Gastrocnemius medialis (tissue), 4 donors: ENCODE data around the gene SLC25A52. TPM values are rescaled to one million over a fixed set of nuclear protein-coding genes. Genes with fewer than 3 reads are reported as not detected.
A peak's percentile ranks its signal among the peaks of the same experiment; 100 is the strongest.

Experiments
- ATAC-seq, 2 donors: fragments of 150-250 bp; one replicate each; pipeline ENCODE4 v1.9.1; 2016
- DNase-seq, 2 donors: peaks; one replicate each; pipeline ENCODE4 v3.0.0-alpha.2; 2019
- H3K27ac ChIP-seq, 4 donors: fragments of 200-600 bp; sonication (generic); 1 replicate in 1 of 4; 2 replicates in 3 of 4; pipeline ENCODE4 v1.5.1; 2016 to 2018; ENCODE audit warnings: mild to moderate bottlenecking in 2 of 4, moderate library complexity in 1 of 4
- H3K27me3 ChIP-seq, 3 donors: fragments of 200-600 bp; sonication (generic) in 2 of 3; 1 replicate in 1 of 3; 2 replicates in 2 of 3; pipeline versions ENCODE4 v1.5.1 to v1.6.0; 2016 to 2019; ENCODE audit warnings: mild to moderate bottlenecking in 1 of 3, moderate library complexity in 1 of 3
- H3K36me3 ChIP-seq, 2 donors: fragments of 200-600 bp; sonication (generic) in 1 of 2; one replicate each; pipeline ENCODE4 v1.5.1; 2017 to 2018
- H3K4me1 ChIP-seq, 2 donors: fragments of 200-600 bp; sonication (generic) in 1 of 2; one replicate each; pipeline ENCODE4 v1.5.1; 2016 to 2017; ENCODE audit warnings: mild to moderate bottlenecking in 2 of 2
- H3K4me3 ChIP-seq, 4 donors: fragments of 200-600 bp; sonication (generic) in 3 of 4; 1 replicate in 1 of 4; 2 replicates in 3 of 4; pipeline ENCODE4 v1.5.1; 2016 to 2019; ENCODE audit warnings: mild to moderate bottlenecking in 2 of 4
- H3K9me3 ChIP-seq, 3 donors: fragments of 200-600 bp; sonication (generic) in 2 of 3; 1 replicate in 1 of 3; 2 replicates in 2 of 3; pipeline ENCODE4 v1.5.1; 2016 to 2019
- CTCF ChIP-seq, 5 experiments: fragments of 450-650 bp in 3 of 5; fragments of 200-600 bp in 2 of 5; sonication (generic) in 2 of 5; IDR thresholded peaks in 4 of 5; conservative IDR thresholded peaks in 1 of 5; 1 replicate in 4 of 5; 2 replicates in 1 of 5; pipeline ENCODE4 v1.5.1; 2016 to 2019; ENCODE audit warnings: antibody characterized with exemption in 5 of 5, mild to moderate bottlenecking in 3 of 5, moderate library complexity in 3 of 5
- POLR2A ChIP-seq, 2 donors: fragments of 450-650 bp; IDR thresholded peaks; one replicate each; pipeline ENCODE4 v1.6.1; 2017; ENCODE audit warnings: antibody characterized with exemption in 2 of 2, mild to moderate bottlenecking in 2 of 2, moderate library complexity in 2 of 2
- in situ Hi-C, 4 donors: fragments of 200-750 bp; cut with MboI; loops; one replicate each; pipeline versions ENCODE4 v1.15.0 to v1.8.0; 2017; ENCODE audit warnings: low sequenced_read_pairs in 4 of 4
- intact Hi-C: fragments of 100-400 bp; cut with DNase I; formaldehyde crosslinking; loops from one replicate; pipeline ENCODE4 v1.15.1; 2023; ENCODE audit warnings: low total_unique reads
- total RNA-seq, 4 donors: library from RNA; depleted of rRNA; stranded (reverse); fragments of >200 nt; gene quantifications; one replicate each; pipeline versions ENCODE4 v1.1.0 to v1.2.3, GENCODE V29; 2016

SLC25A52 gene
- total RNA-seq, 4 donors from 2014 or later, result not detected

GRCh38 chr18:31741097-31741735 is 19.5 kb downstream of the SLC25A52 start:
- no peaks in the 10 kb centered on the region for H3K9me3 ChIP-seq
- TF ChIP-seq POLR2A (IDR thresholded peaks at IDR 0.05) (no peak), CTCF (IDR thresholded peaks at IDR 0.05 in 4 of 5, conservative IDR thresholded peaks at IDR 0.05 in 1 of 5) (peak; percentile 65 to 86 (median 76))
- H3K27ac ChIP-seq, result no peak overlapping the region
- no peaks in the 10 kb centered on the region for H3K27me3 ChIP-seq
- no peak overlapping the region for H3K4me3 ChIP-seq
- H3K36me3 ChIP-seq, result no peaks in the 10 kb centered on the region
- in situ Hi-C loops, result loop anchor here in 3 of 4 donors (10.0 to 25.0 kb wide), 2 partner anchors 221 to 234 kb away; no protein-coding TSS in a partner anchor
- intact Hi-C loops, result loop anchor here (2.0 to 5.0 kb wide), 2 partner anchors 78 to 236 kb away; no protein-coding TSS in a partner anchor
- ATAC-seq (no peak), DNase-seq (no peak)
- H3K4me1 ChIP-seq, result peaks cover 5 to 7% of the 10 kb centered on the region in 2 donors

GRCh38 chr18:31740180-31740579 is 20.5 kb downstream of the SLC25A52 start:
- H3K27ac ChIP-seq, result no peak overlapping the region
- no peaks in the 10 kb centered on the region for H3K36me3 ChIP-seq
- DNase-seq, result no peak
- H3K4me1 ChIP-seq, result peaks cover 5 to 7% of the 10 kb centered on the region in 2 donors
- H3K9me3 ChIP-seq, result no peaks in the 10 kb centered on the region
- ATAC-seq, result no peak
- intact Hi-C loops (loop anchor here (2.0 to 5.0 kb wide), 2 partner anchors 79 to 237 kb away; no protein-coding TSS in a partner anchor), in situ Hi-C loops (loop anchor here in 3 of 4 donors (10.0 to 25.0 kb wide), 2 partner anchors 222 to 235 kb away; no protein-coding TSS in a partner anchor)
- TF ChIP-seq POLR2A (IDR thresholded peaks at IDR 0.05) (no peak), CTCF (IDR thresholded peaks at IDR 0.05 in 4 of 5, conservative IDR thresholded peaks at IDR 0.05 in 1 of 5) (no peak)
- H3K4me3 ChIP-seq, result no peak overlapping the region
- H3K27me3 ChIP-seq, result no peaks in the 10 kb centered on the region

GRCh38 chr18:31739651-31740050 is 21.0 kb downstream of the SLC25A52 start:
- H3K27me3 ChIP-seq, result no peaks in the 10 kb centered on the region
- TF ChIP-seq POLR2A (IDR thresholded peaks at IDR 0.05) (no peak), CTCF (IDR thresholded peaks at IDR 0.05 in 4 of 5, conservative IDR thresholded peaks at IDR 0.05 in 1 of 5) (no peak)
- H3K4me3 ChIP-seq, result no peak overlapping the region
- in situ Hi-C loops, result loop anchor here (10.0 to 25.0 kb wide), 2 partner anchors 223 to 235 kb away; no protein-coding TSS in a partner anchor
- ATAC-seq, result no peak
- no peak overlapping the region for H3K27ac ChIP-seq
- no peak for DNase-seq
- intact Hi-C loops, result loop anchor here (2.0 to 5.0 kb wide), 2 partner anchors 79 to 238 kb away; no protein-coding TSS in a partner anchor
- no peaks in the 10 kb centered on the region for H3K36me3 ChIP-seq
- no peaks in the 10 kb centered on the region for H3K9me3 ChIP-seq
- peaks cover 5 to 7% of the 10 kb centered on the region in 2 donors for H3K4me1 ChIP-seq

GRCh38 chr18:31738460-31739407 is 21.9 kb downstream of the SLC25A52 start:
- Histone ChIP-seq H3K36me3 (no peaks in the 10 kb centered on the region), H3K4me1 (peaks cover 5 to 7% of the 10 kb centered on the region in 2 donors), H3K27me3 (no peaks in the 10 kb centered on the region), H3K27ac (no peak overlapping the region), H3K4me3 (no peak overlapping the region), H3K9me3 (no peaks in the 10 kb centered on the region)
- ATAC-seq, result no peak
- intact Hi-C loops, result no loop called here
- no peak for DNase-seq
- in situ Hi-C loops, result loop anchor here in 2 of 4 donors (10.0 to 25.0 kb wide), 2 partner anchors 224 to 236 kb away; no protein-coding TSS in a partner anchor
- no peak for TF ChIP-seq POLR2A (IDR thresholded peaks at IDR 0.05)
- no peak for TF ChIP-seq CTCF (IDR thresholded peaks at IDR 0.05 in 4 of 5, conservative IDR thresholded peaks at IDR 0.05 in 1 of 5)
